GM21390 (cell line): ENCODE results near the gene ARHGAP24.

Experiments
- ATAC-seq: cut with Tn5 transposase; IDR thresholded peaks from one replicate; pipeline ENCODE4 v1.9.1; 2021; ENCODE audit not compliant: unreplicated experiment

The ARHGAP24 gene

GRCh38 chr4:85733798-85734197, 258.8 kb downstream of the ARHGAP24 start:
- no peak for ATAC-seq

GRCh38 chr4:85734424-85734831, 259.5 kb downstream of the ARHGAP24 start:
- no peak for ATAC-seq

- no peak for ATAC-seq
Measured at GRCh38 chr4:85736571-85736970, 261.6 kb downstream of the ARHGAP24 start.

- ATAC-seq, result no peak
Measured at GRCh38 chr4:85737254-85737653, 262.3 kb downstream of the ARHGAP24 start.

GRCh38 chr4:85738721-85739120, 263.8 kb downstream of the ARHGAP24 start:
- ATAC-seq, result no peak

GRCh38 chr4:85740431-85740861, 265.5 kb downstream of the ARHGAP24 start:
- no peak for ATAC-seq

- ATAC-seq, result no peak
Measured at GRCh38 chr4:85741381-85741780, 266.4 kb downstream of the ARHGAP24 start.

- ATAC-seq, result no peak
Measured at GRCh38 chr4:85741921-85742591, 267.1 kb downstream of the ARHGAP24 start.

- no peak for ATAC-seq
Measured at GRCh38 chr4:85744950-85745349, 270.0 kb downstream of the ARHGAP24 start.

- no peak for ATAC-seq
Measured at GRCh38 chr4:85745939-85746338, 271.0 kb downstream of the ARHGAP24 start.

GRCh38 chr4:85747882-85748491, 273.0 kb downstream of the ARHGAP24 start:
- peak; percentile 80 for ATAC-seq

GRCh38 chr4:85748654-85749053, 273.7 kb downstream of the ARHGAP24 start:
- ATAC-seq, result no peak

GRCh38 chr4:85751866-85752265, 276.9 kb downstream of the ARHGAP24 start:
- no peak for ATAC-seq

GRCh38 chr4:85755285-85755684, 280.3 kb downstream of the ARHGAP24 start:
- no peak for ATAC-seq

GRCh38 chr4:85756938-85757337, 282.0 kb downstream of the ARHGAP24 start:
- no peak for ATAC-seq

GRCh38 chr4:85759388-85759787, 284.4 kb downstream of the ARHGAP24 start:
- ATAC-seq, result no peak

- ATAC-seq, result no peak
Measured at GRCh38 chr4:85760511-85760910, 285.6 kb downstream of the ARHGAP24 start.

- ATAC-seq, result no peak
Measured at GRCh38 chr4:85761803-85762528, 287.0 kb downstream of the ARHGAP24 start.

- ATAC-seq, result no peak
Measured at GRCh38 chr4:85762529-85762871, 287.6 kb downstream of the ARHGAP24 start.

- no peak for ATAC-seq
Measured at GRCh38 chr4:85763202-85763601, 288.3 kb downstream of the ARHGAP24 start.

- no peak for ATAC-seq
Measured at GRCh38 chr4:85767649-85768048, 292.7 kb downstream of the ARHGAP24 start.

GRCh38 chr4:85769009-85769408, 294.1 kb downstream of the ARHGAP24 start:
- no peak for ATAC-seq
